ENCODE measurements around the gene VPS54.
A peak's percentile ranks its signal among the peaks of the same experiment; 100 is the strongest.

DNA sequence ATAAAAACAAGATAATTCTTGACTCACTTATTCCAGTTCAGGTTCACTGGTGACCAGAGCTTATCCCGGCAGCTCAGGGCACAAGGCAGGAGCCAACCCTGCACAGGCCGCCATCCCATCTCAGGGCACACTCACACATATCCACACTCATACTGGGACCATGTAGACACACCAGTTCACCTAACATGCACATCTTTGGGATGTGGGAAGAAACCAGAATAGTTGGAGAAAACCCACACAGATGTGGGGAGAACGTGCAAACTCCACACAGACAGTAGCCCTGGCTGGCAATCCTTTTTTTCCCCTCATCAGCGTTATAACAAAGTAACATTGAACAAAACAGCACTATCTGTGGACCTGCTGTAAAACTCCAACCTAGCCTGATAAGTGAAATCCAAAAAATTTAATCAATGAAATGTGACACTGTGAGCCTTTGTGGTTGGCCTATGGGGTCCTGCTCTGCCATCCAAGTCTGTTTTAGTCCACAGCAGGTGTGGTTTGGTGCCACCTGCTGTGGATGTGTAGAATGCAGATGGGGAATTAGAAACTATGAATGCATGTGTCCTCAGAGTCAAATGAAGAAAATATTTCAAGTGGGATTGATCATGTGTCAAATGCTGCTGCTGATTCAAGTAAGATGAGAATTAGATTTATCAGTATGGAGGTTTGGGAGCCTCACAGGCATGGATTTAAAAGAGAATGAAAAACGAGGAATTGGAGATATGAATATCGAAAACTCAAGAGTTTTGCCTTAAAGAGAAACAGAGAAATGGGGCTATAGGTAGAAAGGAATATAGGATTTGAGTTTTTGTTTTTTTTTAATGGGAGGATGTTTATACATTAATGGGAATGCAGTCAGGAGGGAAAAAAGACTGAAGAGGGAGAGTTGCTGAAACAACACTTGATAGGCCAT, 130.5 kb downstream of the VPS54 start:
- TF ChIP-seq, protein P1, sequence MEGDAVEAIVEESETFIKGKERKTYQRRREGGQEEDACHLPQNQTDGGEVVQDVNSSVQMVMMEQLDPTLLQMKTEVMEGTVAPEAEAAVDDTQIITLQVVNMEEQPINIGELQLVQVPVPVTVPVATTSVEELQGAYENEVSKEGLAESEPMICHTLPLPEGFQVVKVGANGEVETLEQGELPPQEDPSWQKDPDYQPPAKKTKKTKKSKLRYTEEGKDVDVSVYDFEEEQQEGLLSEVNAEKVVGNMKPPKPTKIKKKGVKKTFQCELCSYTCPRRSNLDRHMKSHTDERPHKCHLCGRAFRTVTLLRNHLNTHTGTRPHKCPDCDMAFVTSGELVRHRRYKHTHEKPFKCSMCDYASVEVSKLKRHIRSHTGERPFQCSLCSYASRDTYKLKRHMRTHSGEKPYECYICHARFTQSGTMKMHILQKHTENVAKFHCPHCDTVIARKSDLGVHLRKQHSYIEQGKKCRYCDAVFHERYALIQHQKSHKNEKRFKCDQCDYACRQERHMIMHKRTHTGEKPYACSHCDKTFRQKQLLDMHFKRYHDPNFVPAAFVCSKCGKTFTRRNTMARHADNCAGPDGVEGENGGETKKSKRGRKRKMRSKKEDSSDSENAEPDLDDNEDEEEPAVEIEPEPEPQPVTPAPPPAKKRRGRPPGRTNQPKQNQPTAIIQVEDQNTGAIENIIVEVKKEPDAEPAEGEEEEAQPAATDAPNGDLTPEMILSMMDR (IDR thresholded peaks at IDR 0.05) = peak; percentile 18 to 70 (median 66)
- TF ChIP-seq POLR2A (IDR thresholded peaks at IDR 0.05) = no peak
